Gastroesophageal sphincter (tissue), 4 donors: ENCODE data around the gene DNAH7. TPM values are rescaled to one million over a fixed set of nuclear protein-coding genes. Genes with fewer than 3 reads are reported as not detected.

Experiments
- ATAC-seq: fragments of 150-250 bp; one replicate; pipeline ENCODE4 v1.9.1; 2016; ENCODE audit warnings: mild to moderate bottlenecking, moderate library complexity
- H3K27ac ChIP-seq, 4 donors: fragments of 200-600 bp; sonication (generic) in 3 of 4; 1 replicate in 3 of 4; 2 replicates in 1 of 4; pipeline ENCODE4 v1.5.1; 2016 to 2019
- H3K27me3 ChIP-seq: fragments of 200-600 bp; sonication (generic); one replicate; pipeline ENCODE4 v1.5.1; 2019
- H3K36me3 ChIP-seq, 2 donors: fragments of 200-600 bp; sonication (generic); one replicate each; pipeline ENCODE4 v1.5.1; 2019; ENCODE audit warnings: control low read depth in 1 of 2
- H3K4me1 ChIP-seq, 3 donors: fragments of 200-600 bp; sonication (generic); 1 replicate in 2 of 3; 2 replicates in 1 of 3; pipeline ENCODE4 v1.5.1; 2016 to 2019; ENCODE audit warnings: control low read depth in 2 of 3
- H3K4me3 ChIP-seq, 2 donors: fragments of 200-600 bp; sonication (generic); one replicate each; pipeline ENCODE4 v1.5.1; 2019; ENCODE audit warnings: mild to moderate bottlenecking in 1 of 2, moderate library complexity in 1 of 2
- H3K9me3 ChIP-seq, 3 donors: fragments of 200-600 bp; sonication (generic); one replicate each; pipeline ENCODE4 v1.5.1; 2017 to 2019; ENCODE audit warnings: control low read depth in 2 of 3
- EP300 ChIP-seq: sonication (generic); formaldehyde crosslinking; IDR thresholded peaks from one replicate; pipeline ENCODE4 v1.6.1; 2017; ENCODE audit warnings: antibody characterized with exemption, mild to moderate bottlenecking
- POLR2A ChIP-seq, 2 donors: fragments of 450-650 bp; IDR thresholded peaks; one replicate each; pipeline ENCODE4 v1.6.1; 2017; ENCODE audit warnings: antibody characterized with exemption in 2 of 2, mild to moderate bottlenecking in 2 of 2, moderate library complexity in 1 of 2
- POLR2AphosphoS5 ChIP-seq: sonication (generic); formaldehyde crosslinking; IDR thresholded peaks from one replicate; pipeline ENCODE4 v1.6.1; 2017; ENCODE audit warnings: antibody characterized with exemption
- WGBS, 2 donors: methylation state at CpG; one replicate each; pipeline ENCODE4 v1.1.5; 2018; ENCODE audit warnings: low coverage in 1 of 2; 5-methylcytosine and 5-hydroxymethylcytosine counted together
- total RNA-seq, 4 donors: library from RNA; depleted of rRNA; stranded (reverse); fragments of >200 nt; gene quantifications; one replicate each; pipeline ENCODE4 v1.1.0, GENCODE V29; 2016
- TF ChIP-seq, protein P1 (sequence below), 4 experiments: fragments of 200-600 bp in 2 of 4; fragments of 450-650 bp in 2 of 4; sonication (generic) in 1 of 4; IDR thresholded peaks; one replicate each; pipeline ENCODE4 v1.5.1; 2017 to 2019; ENCODE audit warnings: antibody characterized with exemption in 4 of 4, mild to moderate bottlenecking in 2 of 4, moderate library complexity in 2 of 4

Gene DNAH7
- total RNA-seq, 4 donors from 2014 or later = 0.40 to 1.3 (median 0.65) TPM

DNA sequence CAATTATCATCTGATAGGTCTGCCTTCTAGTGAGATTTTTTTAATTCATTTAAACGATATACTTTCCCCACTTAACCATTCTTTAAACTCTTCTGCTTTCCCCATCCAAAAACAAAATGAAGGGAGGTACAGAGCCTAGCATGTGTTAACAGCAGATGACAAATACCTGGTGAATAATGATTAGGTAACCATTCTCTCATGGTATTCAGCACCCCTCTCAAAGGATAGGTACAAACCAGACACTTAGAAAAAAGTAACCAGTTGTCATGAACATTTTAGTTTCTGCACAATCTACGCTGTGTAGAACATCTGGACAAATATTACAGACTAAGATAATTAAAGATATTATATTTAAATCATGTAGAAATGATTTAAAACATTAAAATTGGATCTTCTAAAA lies 56.3 kb downstream of the DNAH7 start:
- Histone ChIP-seq H3K9me3 (no peaks in the 10 kb centered on the region), H3K4me1 (no peaks in the 10 kb centered on the region), H3K27me3 (no peaks in the 10 kb centered on the region), H3K36me3 (no peaks in the 10 kb centered on the region), H3K27ac (no peak overlapping the region), H3K4me3 (no peak overlapping the region)
- ATAC-seq = no peak
- 89 to 90% methylated on average over 1 to 2 of the region's 2 CpGs for WGBS, 2 donors
- no peak for TF ChIP-seq POLR2AphosphoS5

DNA sequence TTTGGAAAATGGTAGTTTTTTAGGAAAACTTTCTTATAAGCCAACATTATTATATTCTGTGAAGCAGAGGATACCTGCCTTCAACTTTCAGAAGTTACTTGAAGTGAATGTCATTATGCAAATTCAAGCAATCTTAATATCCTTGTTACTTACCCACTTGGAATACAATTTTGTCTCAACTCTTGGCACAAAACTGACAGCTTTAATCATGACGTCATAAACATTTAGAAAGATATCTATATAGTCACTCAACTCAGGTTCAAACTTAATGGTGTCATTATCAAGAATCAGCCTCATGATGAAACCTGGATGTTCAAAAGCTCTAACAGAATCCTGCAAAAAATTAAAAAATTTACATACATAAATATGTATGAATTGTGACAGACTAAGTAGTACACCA lies 68.1 kb downstream of the DNAH7 start:
- 92 to 100% methylated on average over 1 of the region's 1 CpG for WGBS, 2 donors
- Histone ChIP-seq H3K36me3 (peaks cover 0 to 7% of the 10 kb centered on the region in 2 donors), H3K4me3 (no peak overlapping the region), H3K9me3 (peaks cover 0 to 3% (median 0%) of the 10 kb centered on the region in 3 donors), H3K27ac (no peak overlapping the region), H3K27me3 (no peaks in the 10 kb centered on the region), H3K4me1 (no peaks in the 10 kb centered on the region)
- no peak for TF ChIP-seq EP300
- TF ChIP-seq, protein P1, sequence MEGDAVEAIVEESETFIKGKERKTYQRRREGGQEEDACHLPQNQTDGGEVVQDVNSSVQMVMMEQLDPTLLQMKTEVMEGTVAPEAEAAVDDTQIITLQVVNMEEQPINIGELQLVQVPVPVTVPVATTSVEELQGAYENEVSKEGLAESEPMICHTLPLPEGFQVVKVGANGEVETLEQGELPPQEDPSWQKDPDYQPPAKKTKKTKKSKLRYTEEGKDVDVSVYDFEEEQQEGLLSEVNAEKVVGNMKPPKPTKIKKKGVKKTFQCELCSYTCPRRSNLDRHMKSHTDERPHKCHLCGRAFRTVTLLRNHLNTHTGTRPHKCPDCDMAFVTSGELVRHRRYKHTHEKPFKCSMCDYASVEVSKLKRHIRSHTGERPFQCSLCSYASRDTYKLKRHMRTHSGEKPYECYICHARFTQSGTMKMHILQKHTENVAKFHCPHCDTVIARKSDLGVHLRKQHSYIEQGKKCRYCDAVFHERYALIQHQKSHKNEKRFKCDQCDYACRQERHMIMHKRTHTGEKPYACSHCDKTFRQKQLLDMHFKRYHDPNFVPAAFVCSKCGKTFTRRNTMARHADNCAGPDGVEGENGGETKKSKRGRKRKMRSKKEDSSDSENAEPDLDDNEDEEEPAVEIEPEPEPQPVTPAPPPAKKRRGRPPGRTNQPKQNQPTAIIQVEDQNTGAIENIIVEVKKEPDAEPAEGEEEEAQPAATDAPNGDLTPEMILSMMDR (IDR thresholded peaks at IDR 0.05) = no peak
- no peak for TF ChIP-seq POLR2A (IDR thresholded peaks at IDR 0.05)
- no peak for TF ChIP-seq POLR2AphosphoS5
- no peak for ATAC-seq

DNA sequence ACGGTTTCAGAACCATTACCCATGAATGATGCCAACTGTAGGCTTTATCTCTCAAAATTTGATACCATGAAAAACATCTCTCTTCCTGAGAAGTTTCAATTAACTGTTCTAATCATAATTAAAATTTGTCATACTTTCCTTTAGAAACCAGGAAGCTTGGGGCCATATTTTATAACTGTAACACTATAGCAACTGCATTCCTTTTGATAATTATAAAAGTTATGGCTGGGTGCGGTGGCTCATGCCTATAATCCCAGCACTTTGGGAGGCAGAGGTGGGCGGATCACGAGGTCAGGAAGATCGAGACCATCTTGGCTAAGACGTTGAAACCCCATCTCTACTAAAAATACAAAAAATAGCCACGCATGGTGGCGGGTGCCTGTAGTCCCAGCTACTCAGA lies 70.6 kb downstream of the DNAH7 start:
- Histone ChIP-seq H3K4me1 (no peaks in the 10 kb centered on the region), H3K4me3 (no peak overlapping the region), H3K27me3 (no peaks in the 10 kb centered on the region), H3K9me3 (no peaks in the 10 kb centered on the region), H3K36me3 (peaks cover 0 to 7% of the 10 kb centered on the region in 2 donors), H3K27ac (no peak overlapping the region)
- WGBS, 2 donors = 94 to 96% methylated on average over 8 of the region's 8 CpGs
- TF ChIP-seq POLR2AphosphoS5 (no peak), POLR2A (IDR thresholded peaks at IDR 0.05) (no peak), EP300 (no peak)
- TF ChIP-seq, protein P1 (IDR thresholded peaks at IDR 0.05) = no peak
- ATAC-seq = no peak

DNA sequence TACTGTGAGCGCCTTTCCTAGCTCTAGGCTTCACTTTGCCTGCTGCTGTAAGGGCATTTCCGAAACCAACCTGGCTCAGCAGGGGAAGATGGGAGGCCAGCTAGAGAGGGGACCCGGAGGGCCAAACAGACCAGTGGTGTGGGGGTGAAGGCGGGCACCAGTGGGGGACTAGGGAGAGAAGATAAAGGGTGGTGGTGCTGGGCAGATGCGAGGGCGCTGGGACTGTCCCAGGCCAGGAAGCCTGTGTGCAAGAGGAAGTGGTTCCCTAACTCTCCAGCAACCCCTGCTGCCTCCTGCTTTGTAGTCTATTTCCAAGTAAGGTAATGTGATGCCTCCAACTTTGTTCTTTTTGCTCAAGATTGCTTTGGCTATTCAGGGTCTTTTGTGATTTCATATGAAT lies 73.1 kb downstream of the DNAH7 start:
- H3K27ac ChIP-seq = no peak overlapping the region
- WGBS, 2 donors = 71 to 83% methylated on average over 1 to 3 of the region's 6 CpGs

DNA sequence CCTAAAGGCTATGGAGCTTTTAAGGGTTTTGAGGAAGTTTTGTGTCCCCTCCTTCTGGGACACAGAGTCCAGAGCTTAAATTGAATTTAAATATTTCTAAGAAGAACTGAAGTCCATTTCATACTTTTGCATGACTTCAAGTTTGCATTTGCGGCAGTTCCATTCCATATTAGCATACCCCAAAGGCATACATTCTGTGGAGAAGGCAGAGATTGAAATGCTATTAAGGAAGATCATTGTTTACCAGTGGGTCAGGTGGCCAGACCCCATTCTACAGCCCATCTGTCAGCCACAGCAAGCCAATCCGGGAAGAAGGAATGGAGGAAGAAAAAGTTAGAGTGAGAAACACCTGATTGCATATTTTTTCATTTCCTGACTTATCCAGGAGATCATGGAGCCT lies 75.0 kb downstream of the DNAH7 start:
- no peaks in the 10 kb centered on the region for H3K9me3 ChIP-seq
- WGBS, 2 donors = 76 to 85% methylated on average over 1 to 2 of the region's 2 CpGs
- TF ChIP-seq POLR2A (IDR thresholded peaks at IDR 0.05) = no peak
- TF ChIP-seq, protein P1 (IDR thresholded peaks at IDR 0.05) = no peak
- no peak for TF ChIP-seq EP300
- TF ChIP-seq POLR2AphosphoS5 = no peak
- H3K4me1 ChIP-seq = no peaks in the 10 kb centered on the region
- no peaks in the 10 kb centered on the region for H3K27me3 ChIP-seq
- no peaks in the 10 kb centered on the region for H3K36me3 ChIP-seq
- no peak overlapping the region for H3K27ac ChIP-seq
- no peak overlapping the region for H3K4me3 ChIP-seq
- no peak for ATAC-seq

More for the DNA sequence above, 73.1 kb downstream of the DNAH7 start:
- H3K4me3 ChIP-seq = no peak overlapping the region
- no peak for ATAC-seq
- no peaks in the 10 kb centered on the region for H3K27me3 ChIP-seq
- no peaks in the 10 kb centered on the region for H3K36me3 ChIP-seq
- no peaks in the 10 kb centered on the region for H3K4me1 ChIP-seq
- no peak for TF ChIP-seq POLR2A (IDR thresholded peaks at IDR 0.05)
- no peak for TF ChIP-seq POLR2AphosphoS5
- TF ChIP-seq, protein P1 (IDR thresholded peaks at IDR 0.05) = no peak
- no peak for TF ChIP-seq EP300
- H3K9me3 ChIP-seq = no peaks in the 10 kb centered on the region
